MG63 (cell line): Measurements from ENCODE around the gene PHF14. TPM values are rescaled to one million over a fixed set of nuclear protein-coding genes. Genes with fewer than 3 reads are reported as not detected.

Experiments
- DNase-seq: peaks from one replicate; pipeline ENCODE4 v3.0.0-alpha.2; 2020
- H3K27me3 ChIP-seq: fragments of 250-450 bp; sonication (Bioruptor Pico); 2 replicates; pipeline ENCODE4 v1.5.1; 2020; ENCODE audit warnings: mild to moderate bottlenecking, moderate library complexity
- H3K36me3 ChIP-seq: fragments of 250-450 bp; sonication (Bioruptor Pico); 2 replicates; pipeline ENCODE4 v1.5.1; 2020; ENCODE audit warnings: mild to moderate bottlenecking, moderate library complexity
- H3K4me3 ChIP-seq: fragments of 250-450 bp; sonication (Bioruptor Pico); 2 replicates; pipeline ENCODE4 v1.5.1; 2020; ENCODE audit warnings: mild to moderate bottlenecking, moderate library complexity
- H3K9me3 ChIP-seq: fragments of 250-450 bp; sonication (Bioruptor Pico); 2 replicates; pipeline ENCODE4 v1.5.1; 2020; ENCODE audit warnings: mild to moderate bottlenecking, moderate library complexity
- total RNA-seq: library from RNA; depleted of rRNA; stranded (reverse); fragments of >200 nt; shearing (Covaris generic); gene quantifications from 2 replicates; pipeline ENCODE4 v1.2.3, GENCODE V29; 2014; ENCODE audit warnings: low replicate concordance

The PHF14 gene
- total RNA-seq, 1 experiment from 2014 or later: 17.2 TPM

- H3K4me3 ChIP-seq: no peak overlapping the region
- H3K27me3 ChIP-seq: no peaks in the 10 kb centered on the region
- peaks cover 8% of the 10 kb centered on the region for H3K36me3 ChIP-seq
- DNase-seq: no peak
- H3K9me3 ChIP-seq: no peaks in the 10 kb centered on the region
Observed at GRCh38 chr7:11062110-11062509, 88.4 kb downstream of the PHF14 start.

DNA sequence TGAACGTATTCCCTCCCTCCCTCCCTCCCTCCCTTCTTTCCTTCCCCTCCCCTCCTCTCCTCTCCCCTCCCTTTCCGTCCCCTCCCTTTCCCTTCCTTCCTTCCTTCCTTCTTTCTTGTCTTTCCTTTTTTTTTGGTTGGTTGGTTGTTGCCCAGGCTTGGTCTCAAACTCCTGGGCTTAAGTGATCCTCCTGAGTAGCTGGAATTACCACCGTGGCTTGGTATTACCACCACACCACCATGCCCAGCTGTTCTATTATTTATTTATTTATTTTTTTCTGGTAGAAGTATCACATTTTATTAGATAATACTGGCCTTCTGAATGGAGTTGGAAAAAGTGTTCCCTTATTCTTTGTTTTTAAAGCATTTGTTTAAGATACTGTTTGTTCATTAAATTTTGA is 95.9 kb downstream of the PHF14 start:
- Histone ChIP-seq H3K9me3 (no peaks in the 10 kb centered on the region), H3K4me3 (no peak overlapping the region), H3K36me3 (peaks cover 6% of the 10 kb centered on the region), H3K27me3 (no peaks in the 10 kb centered on the region)
- DNase-seq: no peak

- H3K4me3 ChIP-seq: no peak overlapping the region
- H3K27me3 ChIP-seq: no peaks in the 10 kb centered on the region
- no peaks in the 10 kb centered on the region for H3K9me3 ChIP-seq
- peaks cover 4% of the 10 kb centered on the region for H3K36me3 ChIP-seq
- no peak for DNase-seq
Observed at GRCh38 chr7:11077816-11078215, 104.1 kb downstream of the PHF14 start.

DNA sequence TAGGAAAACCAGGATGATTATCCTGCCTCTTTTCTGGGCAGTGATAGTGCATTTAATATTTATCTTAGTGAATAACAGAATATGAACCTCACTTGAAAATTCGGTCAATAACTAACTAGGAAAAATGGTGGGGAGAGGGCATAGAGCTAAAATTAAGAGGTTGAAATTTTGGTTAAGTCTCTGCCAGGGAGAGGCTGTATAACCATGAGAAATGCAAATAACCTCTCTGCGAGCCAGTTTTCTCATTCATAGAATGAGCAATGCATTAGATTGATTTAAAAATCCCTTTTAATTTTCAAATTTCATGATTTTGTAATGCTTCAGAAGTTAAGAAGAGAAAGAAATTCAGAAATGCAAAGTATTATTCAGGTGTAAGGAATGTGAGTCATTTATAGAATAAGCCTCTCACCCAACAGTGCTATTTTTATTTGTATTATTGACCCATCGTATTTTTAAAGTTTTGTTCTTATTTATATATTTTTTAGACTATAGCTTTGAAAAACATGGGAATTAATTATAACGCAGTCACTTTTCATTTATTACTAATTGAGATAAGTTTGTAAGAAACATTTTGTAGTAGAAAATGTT is 104.7 kb downstream of the PHF14 start:
- no peaks in the 10 kb centered on the region for H3K9me3 ChIP-seq
- H3K27me3 ChIP-seq: no peaks in the 10 kb centered on the region
- H3K4me3 ChIP-seq: no peak overlapping the region
- no peak for DNase-seq
- no peaks in the 10 kb centered on the region; the same call in 1 of the 2 replicates for H3K36me3 ChIP-seq

GRCh38 chr7:11079907-11080306 is 106.2 kb downstream of the PHF14 start:
- H3K27me3 ChIP-seq: no peaks in the 10 kb centered on the region
- no peak for DNase-seq
- H3K36me3 ChIP-seq: no peaks in the 10 kb centered on the region; the same call in 1 of the 2 replicates

DNA sequence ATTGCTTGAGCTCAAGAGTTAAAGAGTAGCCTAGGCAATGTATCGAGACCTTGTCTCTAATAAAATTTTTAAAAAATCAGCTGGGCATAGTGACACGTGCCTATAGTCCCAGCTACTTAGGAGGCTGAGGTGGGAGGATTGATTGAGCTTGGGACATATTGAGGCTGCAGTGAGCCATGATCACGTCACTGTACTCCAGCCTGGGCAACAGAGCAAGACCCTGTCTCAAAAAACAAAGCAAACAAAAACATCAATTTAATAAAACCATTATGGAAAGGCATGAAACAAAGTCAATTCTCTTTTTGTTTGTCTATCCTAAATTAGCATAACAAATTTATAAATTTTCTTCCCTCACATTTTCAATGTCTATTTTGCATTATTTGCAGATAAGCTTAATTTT is 108.4 kb downstream of the PHF14 start:
- no peak for DNase-seq
- no peak overlapping the region for H3K4me3 ChIP-seq
- H3K9me3 ChIP-seq: no peaks in the 10 kb centered on the region
- no peaks in the 10 kb centered on the region; the same call in 1 of the 2 replicates for H3K36me3 ChIP-seq
- no peaks in the 10 kb centered on the region for H3K27me3 ChIP-seq

More at GRCh38 chr7:11079907-11080306, 106.2 kb downstream of the PHF14 start:
- no peak overlapping the region for H3K4me3 ChIP-seq
- H3K9me3 ChIP-seq: no peaks in the 10 kb centered on the region

GRCh38 chr7:11082552-11083213 is 109.0 kb downstream of the PHF14 start:
- no peaks in the 10 kb centered on the region for H3K9me3 ChIP-seq
- no peaks in the 10 kb centered on the region; the same call in 1 of the 2 replicates for H3K36me3 ChIP-seq
- DNase-seq: no peak
- H3K4me3 ChIP-seq: no peak overlapping the region
- no peaks in the 10 kb centered on the region for H3K27me3 ChIP-seq

- no peak for DNase-seq
- Histone ChIP-seq H3K4me3 (no peak overlapping the region), H3K36me3 (no peaks in the 10 kb centered on the region; the same call in none of the 2 replicates), H3K9me3 (no peaks in the 10 kb centered on the region), H3K27me3 (no peaks in the 10 kb centered on the region)
Observed at GRCh38 chr7:11083214-11083568, 109.5 kb downstream of the PHF14 start.

DNA sequence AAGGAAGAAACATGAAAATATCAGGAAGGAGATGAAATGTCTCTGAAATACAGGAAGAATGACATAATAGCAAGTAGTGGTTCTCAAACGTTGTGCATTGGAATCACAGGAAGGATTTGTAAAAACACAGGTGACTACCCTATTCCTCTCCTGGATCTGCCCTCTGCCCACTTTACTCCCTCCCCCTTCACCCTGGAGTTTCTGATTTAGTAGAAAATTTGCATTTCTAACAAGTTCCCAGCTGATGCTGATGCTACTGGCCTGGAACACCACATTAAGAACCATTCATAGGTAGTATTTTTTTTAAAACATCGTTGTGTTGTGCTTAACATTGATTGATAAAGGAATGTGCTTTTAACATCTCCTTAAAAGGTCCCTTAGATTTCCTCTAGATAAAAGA is 130.9 kb downstream of the PHF14 start:
- Histone ChIP-seq H3K9me3 (no peaks in the 10 kb centered on the region), H3K36me3 (no peaks in the 10 kb centered on the region; the same call in 1 of the 2 replicates), H3K4me3 (no peak overlapping the region), H3K27me3 (no peaks in the 10 kb centered on the region)
- no peak for DNase-seq

GRCh38 chr7:11109659-11110058 is 136.0 kb downstream of the PHF14 start:
- Histone ChIP-seq H3K36me3 (peaks cover 3% of the 10 kb centered on the region; the same call in 1 of the 2 replicates), H3K4me3 (no peak overlapping the region), H3K27me3 (no peaks in the 10 kb centered on the region), H3K9me3 (no peaks in the 10 kb centered on the region)
- DNase-seq: no peak

- Histone ChIP-seq H3K9me3 (no peaks in the 10 kb centered on the region), H3K27me3 (no peaks in the 10 kb centered on the region), H3K4me3 (no peak overlapping the region), H3K36me3 (no peaks in the 10 kb centered on the region)
- DNase-seq: no peak
Observed at GRCh38 chr7:11120068-11120664, 146.5 kb downstream of the PHF14 start.

DNA sequence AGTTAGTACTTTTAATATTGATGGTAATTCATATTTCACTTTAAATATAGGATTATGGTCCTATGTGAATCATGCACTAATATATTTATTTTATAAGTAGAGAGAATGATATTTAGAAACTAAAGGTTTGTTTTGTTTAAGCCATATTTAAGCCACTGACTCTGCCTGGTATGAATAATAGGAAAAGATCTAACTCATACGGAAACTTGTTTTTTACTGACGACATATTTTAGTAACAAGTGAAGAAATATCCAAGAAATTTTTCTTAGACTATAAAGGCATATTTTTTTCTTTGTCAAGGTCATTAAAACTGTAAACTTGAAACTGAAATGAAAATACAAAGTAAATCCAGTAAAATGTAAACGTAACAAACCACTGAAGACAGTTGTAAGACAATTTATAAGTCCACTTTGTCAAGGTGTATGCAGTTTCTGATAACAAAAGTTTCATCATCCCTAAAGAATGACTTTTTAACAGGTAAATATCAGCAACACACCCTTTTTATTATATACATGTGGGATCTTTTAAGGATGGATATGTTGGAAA is 147.1 kb downstream of the PHF14 start:
- no peak for DNase-seq
- Histone ChIP-seq H3K36me3 (no peaks in the 10 kb centered on the region), H3K4me3 (no peak overlapping the region), H3K27me3 (no peaks in the 10 kb centered on the region), H3K9me3 (no peaks in the 10 kb centered on the region)

DNA sequence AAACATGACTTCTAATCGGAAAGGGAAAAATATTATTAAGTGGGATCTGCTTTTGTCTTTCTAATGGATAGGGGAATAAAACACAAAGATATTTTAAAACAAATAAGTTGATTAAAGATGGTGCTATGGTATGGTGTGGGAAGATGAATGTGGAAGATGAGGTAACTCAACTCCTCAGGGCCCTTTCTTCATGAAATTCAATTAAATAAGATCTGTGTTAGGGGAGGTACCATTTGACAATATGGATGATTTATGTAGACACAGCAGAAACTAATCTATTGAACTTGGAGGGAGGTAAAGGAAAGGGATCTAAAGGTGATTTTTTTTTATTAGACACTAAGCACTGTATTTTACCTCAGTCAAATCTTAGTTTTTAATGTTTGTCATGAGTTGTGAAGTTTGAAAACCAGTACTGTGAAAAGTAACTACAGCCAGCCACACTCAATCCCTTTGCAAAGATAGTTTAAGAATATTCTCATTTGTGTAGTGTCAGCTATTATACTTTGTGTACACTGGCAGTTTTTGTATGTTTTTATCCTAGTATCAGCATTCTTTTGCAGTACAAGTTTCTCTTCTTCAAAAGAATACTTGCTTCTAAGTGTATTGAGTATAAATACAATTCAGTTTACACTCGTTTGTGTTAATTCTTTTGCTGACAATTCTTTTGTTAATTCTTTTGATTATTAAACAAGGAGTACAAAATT is 151.3 kb downstream of the PHF14 start:
- Histone ChIP-seq H3K36me3 (no peaks in the 10 kb centered on the region), H3K27me3 (no peaks in the 10 kb centered on the region), H3K9me3 (no peaks in the 10 kb centered on the region), H3K4me3 (no peak overlapping the region)
- no peak for DNase-seq

DNA sequence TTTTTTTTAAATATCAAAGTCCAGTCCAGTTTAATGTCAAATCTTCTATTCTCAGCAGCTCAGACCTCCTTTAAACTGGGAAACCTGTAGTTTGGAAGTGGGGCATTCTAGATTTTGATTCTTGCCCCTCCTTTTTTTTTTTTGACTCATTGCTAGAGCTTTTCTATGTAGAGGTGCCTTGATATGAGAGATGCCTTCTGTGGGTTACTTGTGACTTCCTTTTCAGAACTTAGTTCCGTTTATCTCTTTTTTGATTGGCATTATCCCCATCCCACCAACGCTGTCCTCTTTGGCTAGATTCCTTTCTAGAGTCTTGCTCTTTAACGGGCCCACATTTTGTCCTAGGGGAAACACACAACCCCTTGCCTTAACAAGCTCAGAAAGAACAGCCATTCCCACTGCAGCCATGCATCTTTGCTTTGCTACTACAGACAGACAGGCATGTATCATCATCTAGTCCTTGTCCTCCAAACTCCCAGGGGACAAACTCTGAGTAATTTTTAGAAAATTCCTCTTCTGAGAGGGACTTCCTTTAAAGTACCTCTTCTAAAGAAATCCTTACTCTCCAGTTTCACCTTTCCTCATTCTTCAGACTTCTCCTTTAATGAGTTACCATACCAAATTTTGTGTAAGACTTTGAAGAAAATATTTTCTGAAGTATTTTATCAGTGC is 153.6 kb downstream of the PHF14 start:
- Histone ChIP-seq H3K9me3 (no peaks in the 10 kb centered on the region), H3K27me3 (no peaks in the 10 kb centered on the region), H3K36me3 (no peaks in the 10 kb centered on the region), H3K4me3 (no peak overlapping the region)
- DNase-seq: no peak

DNA sequence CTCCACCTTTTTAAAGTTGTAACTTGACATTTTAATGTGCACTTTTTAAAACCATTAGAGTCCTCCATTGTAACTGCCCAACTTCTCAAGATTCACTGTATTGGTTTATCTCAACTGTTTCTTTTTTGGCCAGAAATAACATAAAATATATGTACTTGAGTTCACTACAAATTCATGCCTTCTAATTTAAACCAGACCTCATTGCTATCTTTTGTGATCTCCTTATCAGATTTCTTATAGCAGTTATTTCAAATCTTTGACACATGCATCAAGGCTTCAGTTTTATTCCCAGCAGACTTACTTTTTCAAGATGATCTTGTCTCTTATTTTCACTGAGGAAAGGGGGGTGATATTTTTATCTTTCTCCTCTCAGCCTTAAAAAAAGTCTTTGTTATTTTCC is 154.3 kb downstream of the PHF14 start:
- H3K4me3 ChIP-seq: no peak overlapping the region
- no peak for DNase-seq

DNA sequence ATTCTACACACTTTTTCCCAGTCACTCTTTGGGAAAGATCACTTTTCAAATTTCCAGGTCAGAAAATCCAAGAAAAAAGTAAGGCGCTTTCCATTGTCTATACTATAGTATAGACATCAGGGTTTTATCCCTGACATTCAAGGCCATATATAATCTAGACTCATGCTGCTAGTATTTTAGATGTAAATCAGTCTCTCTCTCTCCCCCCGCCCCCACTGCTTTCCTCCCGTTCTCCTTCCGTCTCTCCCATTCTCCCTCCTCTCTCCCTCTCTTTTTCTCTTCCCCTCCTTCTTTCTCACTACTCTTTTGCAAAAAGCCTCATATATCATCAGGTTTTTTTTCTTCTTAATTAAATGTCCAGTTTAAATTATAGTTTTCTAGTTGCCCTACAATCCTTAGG is 154.8 kb downstream of the PHF14 start:
- no peaks in the 10 kb centered on the region for H3K27me3 ChIP-seq
- no peaks in the 10 kb centered on the region for H3K36me3 ChIP-seq
- no peak for DNase-seq
- no peak overlapping the region for H3K4me3 ChIP-seq
- no peaks in the 10 kb centered on the region for H3K9me3 ChIP-seq

More for the DNA sequence above, 154.3 kb downstream of the PHF14 start:
- H3K36me3 ChIP-seq: no peaks in the 10 kb centered on the region
- no peaks in the 10 kb centered on the region for H3K9me3 ChIP-seq
- H3K27me3 ChIP-seq: no peaks in the 10 kb centered on the region

DNA sequence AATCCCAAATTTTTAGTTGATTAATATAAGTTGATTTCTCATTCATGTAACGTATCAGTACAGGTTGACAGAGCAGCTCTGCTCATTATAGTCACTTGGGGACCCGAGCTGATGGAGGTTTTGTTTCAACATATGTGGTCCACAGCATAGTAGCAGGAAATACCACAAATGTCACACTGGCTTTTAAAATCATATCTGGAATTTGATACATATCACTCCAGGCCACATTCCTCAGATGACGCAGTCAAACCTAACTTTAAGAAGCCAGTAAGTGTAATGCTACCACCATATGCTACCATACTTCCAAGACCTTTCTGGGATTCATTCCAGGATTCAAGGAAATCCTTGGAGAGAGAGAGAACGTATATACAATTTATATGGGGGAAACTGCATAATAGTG is 156.3 kb downstream of the PHF14 start:
- H3K36me3 ChIP-seq: peaks cover 2% of the 10 kb centered on the region; the same call in 1 of the 2 replicates
- no peak overlapping the region for H3K4me3 ChIP-seq
- no peaks in the 10 kb centered on the region for H3K27me3 ChIP-seq
- no peak for DNase-seq
- H3K9me3 ChIP-seq: no peaks in the 10 kb centered on the region
